HCT116 (cell line): Measurements from ENCODE around the gene PXDN.

Experiments
- CEBPB ChIP-seq: IDR thresholded peaks from 2 replicates; pipeline ENCODE4 v1.6.1; 2012; ENCODE audit warnings: low read depth
- RAD21 ChIP-seq: IDR thresholded peaks from 2 replicates; pipeline ENCODE4 v1.6.1; 2012; ENCODE audit warnings: low read depth, mild to moderate bottlenecking
- TF ChIP-seq, protein P1 (sequence below), 3 experiments: fragments of 200-600 bp in 1 of 3; sonication (generic) in 1 of 3; IDR thresholded peaks in 2 of 3; conservative IDR thresholded peaks in 1 of 3; 2 replicates each; pipeline ENCODE4 v1.5.1; 2012 to 2017; ENCODE audit warnings: low read depth in 2 of 3, low read length in 2 of 3, antibody characterized with exemption in 1 of 3, borderline replicate concordance in 1 of 3, control low read depth in 1 of 3, mild to moderate bottlenecking in 1 of 3, mixed read lengths in 1 of 3, mixed run types in 1 of 3, moderate library complexity in 1 of 3; ENCODE audit not compliant: insufficient read depth in 1 of 3
- TF ChIP-seq, protein P2 (sequence below): IDR thresholded peaks from 2 replicates; pipeline ENCODE4 v1.6.1; 2012

DNA sequence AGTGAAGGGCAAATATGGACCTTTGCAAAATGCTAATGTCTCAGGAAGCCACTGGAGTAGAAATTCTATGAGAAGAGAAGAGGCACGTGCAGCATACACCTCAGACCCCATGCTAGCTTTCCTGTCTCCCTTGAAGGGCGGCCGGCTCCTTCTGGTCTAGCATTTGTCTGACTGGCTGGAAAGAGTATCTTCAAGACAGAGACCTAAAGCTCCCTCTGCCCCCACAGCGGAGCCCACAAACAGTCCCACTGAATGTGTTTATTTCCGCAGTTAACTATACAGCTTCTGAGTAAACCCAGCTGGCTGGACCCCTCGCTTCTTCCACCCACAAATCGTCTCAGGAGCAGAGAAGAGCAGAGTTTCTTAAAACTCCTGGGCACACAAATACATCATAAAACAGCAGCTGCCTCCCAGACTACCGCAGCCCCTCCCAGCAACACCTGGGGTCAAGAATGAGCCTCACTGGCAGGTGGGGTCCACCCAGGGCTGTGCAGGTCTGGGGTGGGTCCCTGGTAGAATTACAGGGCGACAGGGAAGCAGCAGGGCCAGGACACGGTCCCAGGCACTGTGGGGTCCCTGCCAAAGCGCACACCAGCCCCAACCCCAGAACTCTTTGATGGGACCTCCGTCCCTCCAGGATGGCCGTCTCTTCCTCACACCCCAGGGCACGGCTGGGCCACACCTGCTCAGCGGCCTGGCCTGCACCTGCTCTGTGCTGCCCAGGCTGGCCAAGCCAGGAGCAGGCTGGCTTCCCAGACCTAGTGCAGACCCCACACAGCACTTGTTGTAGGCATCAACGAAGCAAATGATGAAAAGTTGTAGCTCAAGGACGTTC, 103.8 kb downstream of the PXDN start:
- TF ChIP-seq, protein P1, sequence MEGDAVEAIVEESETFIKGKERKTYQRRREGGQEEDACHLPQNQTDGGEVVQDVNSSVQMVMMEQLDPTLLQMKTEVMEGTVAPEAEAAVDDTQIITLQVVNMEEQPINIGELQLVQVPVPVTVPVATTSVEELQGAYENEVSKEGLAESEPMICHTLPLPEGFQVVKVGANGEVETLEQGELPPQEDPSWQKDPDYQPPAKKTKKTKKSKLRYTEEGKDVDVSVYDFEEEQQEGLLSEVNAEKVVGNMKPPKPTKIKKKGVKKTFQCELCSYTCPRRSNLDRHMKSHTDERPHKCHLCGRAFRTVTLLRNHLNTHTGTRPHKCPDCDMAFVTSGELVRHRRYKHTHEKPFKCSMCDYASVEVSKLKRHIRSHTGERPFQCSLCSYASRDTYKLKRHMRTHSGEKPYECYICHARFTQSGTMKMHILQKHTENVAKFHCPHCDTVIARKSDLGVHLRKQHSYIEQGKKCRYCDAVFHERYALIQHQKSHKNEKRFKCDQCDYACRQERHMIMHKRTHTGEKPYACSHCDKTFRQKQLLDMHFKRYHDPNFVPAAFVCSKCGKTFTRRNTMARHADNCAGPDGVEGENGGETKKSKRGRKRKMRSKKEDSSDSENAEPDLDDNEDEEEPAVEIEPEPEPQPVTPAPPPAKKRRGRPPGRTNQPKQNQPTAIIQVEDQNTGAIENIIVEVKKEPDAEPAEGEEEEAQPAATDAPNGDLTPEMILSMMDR (IDR thresholded peaks at IDR 0.05 in 2 of 3, conservative IDR thresholded peaks at IDR 0.05 in 1 of 3; ENCODE audit: borderline replicate concordance in 1 of 3, insufficient read depth in 1 of 3, low read depth in 2 of 3, low read length in 2 of 3) = no peak
- TF ChIP-seq, protein P2, sequence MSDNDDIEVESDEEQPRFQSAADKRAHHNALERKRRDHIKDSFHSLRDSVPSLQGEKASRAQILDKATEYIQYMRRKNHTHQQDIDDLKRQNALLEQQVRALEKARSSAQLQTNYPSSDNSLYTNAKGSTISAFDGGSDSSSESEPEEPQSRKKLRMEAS = no peak
- TF ChIP-seq RAD21 (no peak), CEBPB (no peak)
